Mesenchymal stem cell (in vitro differentiated cells and primary cell): ENCODE measurements around the gene PAFAH1B2.

ENCODE experiments used
- DNase-seq: peaks from one replicate; pipeline ENCODE4 v3.0.0-alpha.2; 2013
- H2AFZ ChIP-seq: one replicate; pipeline ENCODE4 v1.6.1; 2013; ENCODE audit warnings: low read depth, mild to moderate bottlenecking, control low read depth, inconsistent platforms, low read length, moderate library complexity
- H2AK5ac ChIP-seq: 2 replicates; pipeline ENCODE4 v1.6.1; 2013; ENCODE audit warnings: low read length, moderate library complexity, mild to moderate bottlenecking, inconsistent platforms; ENCODE audit not compliant: severe bottlenecking
- H2BK120ac ChIP-seq: one replicate; pipeline ENCODE4 v1.6.1; 2013; ENCODE audit warnings: low read depth, mild to moderate bottlenecking, inconsistent platforms, low read length, moderate library complexity
- H2BK12ac ChIP-seq, 2 experiments: one replicate each; pipeline ENCODE4 v1.6.1; 2013; ENCODE audit warnings: inconsistent platforms in 2 of 2, low read length in 2 of 2, mild to moderate bottlenecking in 2 of 2, moderate library complexity in 2 of 2, control low read depth in 1 of 2
- H2BK15ac ChIP-seq: one replicate; pipeline ENCODE4 v1.6.1; 2013; ENCODE audit warnings: mild to moderate bottlenecking, low read depth, inconsistent platforms; ENCODE audit not compliant: poor library complexity, severe bottlenecking
- H2BK5ac ChIP-seq: 2 replicates; pipeline ENCODE4 v1.6.1; 2013; ENCODE audit warnings: low read depth, mild to moderate bottlenecking, low read length, control low read depth, inconsistent platforms; ENCODE audit not compliant: poor library complexity, severe bottlenecking
- H3K14ac ChIP-seq, 2 experiments: one replicate each; pipeline ENCODE4 v1.6.1; 2013; ENCODE audit warnings: inconsistent platforms in 2 of 2, low read length in 2 of 2, control low read depth in 1 of 2, mild to moderate bottlenecking in 1 of 2, moderate library complexity in 1 of 2
- H3K18ac ChIP-seq, 2 experiments: one replicate each; pipeline ENCODE4 v1.6.1; 2013; ENCODE audit warnings: inconsistent platforms in 2 of 2, low read length in 2 of 2, control low read depth in 1 of 2, low read depth in 1 of 2, mild to moderate bottlenecking in 1 of 2
- H3K23ac ChIP-seq, 2 experiments: one replicate each; pipeline ENCODE4 v1.6.1; 2013; ENCODE audit warnings: inconsistent platforms in 2 of 2, low read length in 2 of 2, mild to moderate bottlenecking in 2 of 2, moderate library complexity in 2 of 2, control low read depth in 1 of 2
- H3K27ac ChIP-seq: 2 replicates; pipeline ENCODE4 v1.5.1; 2013; ENCODE audit warnings: mild to moderate bottlenecking, moderate library complexity, low read length, control low read depth, inconsistent platforms; ENCODE audit not compliant: poor library complexity, severe bottlenecking
- H3K27me3 ChIP-seq, 2 experiments: 2 replicates each; pipeline versions ENCODE4 v1.6.1 to v1.7.0; 2013; ENCODE audit warnings: low read length in 2 of 2, mild to moderate bottlenecking in 2 of 2, moderate library complexity in 2 of 2, control low read depth in 1 of 2, inconsistent platforms in 1 of 2; ENCODE audit not compliant: control insufficient read depth in 1 of 2, insufficient read depth in 1 of 2
- H3K36me3 ChIP-seq, 2 experiments: 2 replicates each; pipeline versions ENCODE4 v1.6.1 to v1.7.0; 2013; ENCODE audit warnings: low read length in 2 of 2, control low read depth in 1 of 2, inconsistent platforms in 1 of 2, low read depth in 1 of 2, mild to moderate bottlenecking in 1 of 2; ENCODE audit not compliant: insufficient read depth in 2 of 2, control insufficient read depth in 1 of 2
- H3K4ac ChIP-seq, 2 experiments: one replicate each; pipeline ENCODE4 v1.6.1; 2013; ENCODE audit warnings: inconsistent platforms in 2 of 2, low read length in 2 of 2, mild to moderate bottlenecking in 2 of 2, moderate library complexity in 2 of 2, control low read depth in 1 of 2, low read depth in 1 of 2
- H3K4me1 ChIP-seq: 2 replicates; pipeline ENCODE4 v1.6.1; 2013; ENCODE audit warnings: low read depth, low read length, control low read depth; ENCODE audit not compliant: control insufficient read depth, insufficient read depth
- H3K4me2 ChIP-seq: 2 replicates; pipeline ENCODE4 v1.6.1; 2013; ENCODE audit warnings: low read length, mild to moderate bottlenecking, inconsistent platforms; ENCODE audit not compliant: poor library complexity, severe bottlenecking
- H3K4me3 ChIP-seq, 2 experiments: 2 replicates each; pipeline versions ENCODE4 v1.5.1 to v1.7.0; 2013; ENCODE audit warnings: low read length in 2 of 2, mild to moderate bottlenecking in 2 of 2, control low read depth in 1 of 2, low read depth in 1 of 2; ENCODE audit not compliant: insufficient read depth in 1 of 2
- H3K79me1 ChIP-seq: replicated peaks from 2 replicates; pipeline ENCODE4 v1.6.1; 2013; ENCODE audit warnings: mild to moderate bottlenecking, control low read depth, low read length, inconsistent platforms; ENCODE audit not compliant: poor library complexity, severe bottlenecking
- H3K9ac ChIP-seq: 2 replicates; pipeline ENCODE4 v1.7.0; 2013; ENCODE audit warnings: mild to moderate bottlenecking, low read length, moderate library complexity
- H3K9me3 ChIP-seq: 2 replicates; pipeline ENCODE4 v1.7.0; 2013; ENCODE audit warnings: mild to moderate bottlenecking, low read length; ENCODE audit not compliant: control insufficient read depth
- H4K8ac ChIP-seq: one replicate; pipeline ENCODE4 v1.6.1; 2013; ENCODE audit warnings: inconsistent platforms, mild to moderate bottlenecking, low read length, moderate library complexity
- H4K91ac ChIP-seq: one replicate; pipeline ENCODE4 v1.6.1; 2013; ENCODE audit warnings: mild to moderate bottlenecking, low read length, inconsistent platforms
- WGBS: methylation state at CpG from one replicate; pipeline ENCODE4 v1.1.7; 2013; ENCODE audit warnings: mixed read lengths; 5-methylcytosine and 5-hydroxymethylcytosine counted together

The PAFAH1B2 gene

GRCh38 chr11:117117681-117118080 is 26.4 kb upstream of the PAFAH1B2 start:
- Histone ChIP-seq H3K4me2 (no peak overlapping the region), H2BK12ac (no peak overlapping the region), H3K4me1 (no peaks in the 10 kb centered on the region), H2BK120ac (no peak overlapping the region), H3K9ac (no peak overlapping the region), H3K36me3 (no peaks in the 10 kb centered on the region), H3K4me3 (no peak overlapping the region), H2AK5ac (no peak overlapping the region), H4K91ac (no peak overlapping the region), H3K14ac (no peak overlapping the region), H2BK5ac (no peak overlapping the region), H3K27ac (no peak overlapping the region), H3K79me1 (no peaks in the 10 kb centered on the region), H3K18ac (no peak overlapping the region), H3K23ac (no peak overlapping the region), H3K9me3 (no peaks in the 10 kb centered on the region), H4K8ac (no peak overlapping the region), H3K27me3 (peaks cover 0 to 2% of the 10 kb centered on the region in 2 experiments), H3K4ac (no peak overlapping the region), H2AFZ (no peak overlapping the region), H2BK15ac (no peak overlapping the region)
- DNase-seq, result no peak

GRCh38 chr11:117121176-117121575 is 22.9 kb upstream of the PAFAH1B2 start:
- Histone ChIP-seq H3K27ac (no peak overlapping the region), H3K27me3 (peaks cover 2 to 9% of the 10 kb centered on the region in 2 experiments), H3K14ac (no peak overlapping the region), H3K79me1 (no peaks in the 10 kb centered on the region), H2AK5ac (no peak overlapping the region), H3K9me3 (no peaks in the 10 kb centered on the region), H2BK120ac (no peak overlapping the region), H3K23ac (no peak overlapping the region), H2AFZ (no peak overlapping the region), H3K18ac (no peak overlapping the region), H4K8ac (no peak overlapping the region), H2BK5ac (no peak overlapping the region), H3K4me1 (no peaks in the 10 kb centered on the region), H3K36me3 (no peaks in the 10 kb centered on the region), H4K91ac (no peak overlapping the region), H3K4me2 (no peak overlapping the region), H2BK12ac (no peak overlapping the region), H3K9ac (no peak overlapping the region), H3K4ac (no peak overlapping the region), H3K4me3 (no peak overlapping the region), H2BK15ac (no peak overlapping the region)
- no peak for DNase-seq

GRCh38 chr11:117122556-117122955 is 21.5 kb upstream of the PAFAH1B2 start:
- no peak overlapping the region for H4K8ac ChIP-seq
- no peak overlapping the region for H2BK5ac ChIP-seq
- no peaks in the 10 kb centered on the region for H3K79me1 ChIP-seq
- no peak overlapping the region for H2BK15ac ChIP-seq
- peaks cover 16 to 20% of the 10 kb centered on the region in 2 experiments for H3K27me3 ChIP-seq
- no peak overlapping the region for H3K27ac ChIP-seq
- H3K36me3 ChIP-seq, result no peaks in the 10 kb centered on the region
- no peak overlapping the region for H3K18ac ChIP-seq
- H3K4me3 ChIP-seq, result no peak overlapping the region
- no peak overlapping the region for H2BK12ac ChIP-seq
- H2AFZ ChIP-seq, result no peak overlapping the region
- no peaks in the 10 kb centered on the region for H3K4me1 ChIP-seq
- H2AK5ac ChIP-seq, result no peak overlapping the region
- 72% methylated on average over 5 of the region's 5 CpGs for WGBS
- no peak overlapping the region for H4K91ac ChIP-seq
- H3K23ac ChIP-seq, result no peak overlapping the region
- peak; percentile 31 for DNase-seq
- H3K14ac ChIP-seq, result no peak overlapping the region
- no peaks in the 10 kb centered on the region for H3K9me3 ChIP-seq
- no peak overlapping the region for H3K4ac ChIP-seq
- H3K4me2 ChIP-seq, result no peak overlapping the region
- no peak overlapping the region for H3K9ac ChIP-seq
- H2BK120ac ChIP-seq, result no peak overlapping the region

- WGBS, result 87% methylated on average over 7 of the region's 7 CpGs
- H3K4me2 ChIP-seq, result no peak overlapping the region
- H4K8ac ChIP-seq, result no peak overlapping the region
- no peak for DNase-seq
- H3K4me1 ChIP-seq, result no peaks in the 10 kb centered on the region
- H2AFZ ChIP-seq, result no peak overlapping the region
- no peak overlapping the region for H4K91ac ChIP-seq
- no peak overlapping the region for H2BK120ac ChIP-seq
- no peak overlapping the region for H3K18ac ChIP-seq
- no peak overlapping the region for H3K27ac ChIP-seq
- no peak overlapping the region for H3K4ac ChIP-seq
- peak overlapping the region in 1 of 2 experiments; percentile 14 for H3K23ac ChIP-seq
- H2BK15ac ChIP-seq, result no peak overlapping the region
- no peak overlapping the region for H3K9ac ChIP-seq
- H3K9me3 ChIP-seq, result no peaks in the 10 kb centered on the region
- H2AK5ac ChIP-seq, result no peak overlapping the region
- H3K79me1 ChIP-seq, result no peaks in the 10 kb centered on the region
- H3K27me3 ChIP-seq, result peaks cover 21% of the 10 kb centered on the region in 2 experiments
- no peaks in the 10 kb centered on the region for H3K36me3 ChIP-seq
- no peak overlapping the region for H2BK12ac ChIP-seq
- H2BK5ac ChIP-seq, result no peak overlapping the region
- no peak overlapping the region for H3K14ac ChIP-seq
- H3K4me3 ChIP-seq, result no peak overlapping the region
Measured at GRCh38 chr11:117126223-117126965, 17.7 kb upstream of the PAFAH1B2 start.
